Small intestine (tissue), 7 donors: ENCODE data around the gene HBQ1. TPM values are rescaled to one million over a fixed set of nuclear protein-coding genes. Genes with fewer than 3 reads are reported as not detected.
"Not testable (repeated sequence)": the region's sequence is repeated elsewhere in the genome, so short reads cannot be mapped to it uniquely, and the experiment has no call there.

ENCODE experiments used
- DNase-seq, 2 donors: peaks; one replicate each; pipeline versions ENCODE4 v3.0.0 to v3.0.0-alpha.2; 2013
- FAIRE-seq: peaks from 2 replicates; lab custom pipeline; 2012; peaks lifted over from hg19 to GRCh38; lab: Jason Lieb, UNC
- H3K27ac ChIP-seq, 3 donors: one replicate each; pipeline ENCODE4 v1.5.1; 2013; ENCODE audit warnings: low read length in 2 of 3, mild to moderate bottlenecking in 2 of 3, control low read depth in 1 of 3, inconsistent platforms in 1 of 3, low read depth in 1 of 3, moderate library complexity in 1 of 3
- H3K27me3 ChIP-seq, 3 donors: one replicate each; pipeline ENCODE4 v1.6.1; 2013; ENCODE audit warnings: low read length in 3 of 3, inconsistent platforms in 1 of 3; ENCODE audit not compliant: control insufficient read depth in 3 of 3, insufficient read depth in 3 of 3
- H3K36me3 ChIP-seq, 3 donors: one replicate each; pipeline ENCODE4 v1.6.1; 2013; ENCODE audit warnings: low read length in 3 of 3, inconsistent platforms in 1 of 3, low read depth in 1 of 3, mild to moderate bottlenecking in 1 of 3, moderate library complexity in 1 of 3; ENCODE audit not compliant: control insufficient read depth in 3 of 3, insufficient read depth in 2 of 3
- H3K4me1 ChIP-seq, 3 donors: one replicate each; pipeline ENCODE4 v1.6.1; 2013; ENCODE audit warnings: low read length in 2 of 3, inconsistent platforms in 1 of 3, low read depth in 1 of 3, mild to moderate bottlenecking in 1 of 3, moderate library complexity in 1 of 3; ENCODE audit not compliant: control insufficient read depth in 3 of 3, insufficient read depth in 2 of 3
- H3K4me3 ChIP-seq, 3 donors: one replicate each; pipeline ENCODE4 v1.5.1; 2013; ENCODE audit warnings: low read length in 3 of 3, control low read depth in 1 of 3, inconsistent platforms in 1 of 3, low read depth in 1 of 3, mild to moderate bottlenecking in 1 of 3, moderate library complexity in 1 of 3
- H3K9me3 ChIP-seq, 2 donors: one replicate each; pipeline ENCODE4 v1.6.1; 2013; ENCODE audit warnings: low read depth in 1 of 2, low read length in 1 of 2; ENCODE audit not compliant: control insufficient read depth in 2 of 2, insufficient read depth in 1 of 2
- WGBS, 3 donors: extraction: QIAGEN DNeasy Blood & Tissue Kit; methylation state at CpG; one replicate each; pipeline ENCODE4 v1.1.7; 2013; 5-methylcytosine and 5-hydroxymethylcytosine counted together
- polyA plus RNA-seq, 4 donors: library from polyadenylated mRNA; stranded (reverse) in 3 of 4; unstranded in 1 of 4; fragments of 200-250 nt in 3 of 4; fragments of 120-200 nt in 1 of 4; gene quantifications; one replicate each; pipeline versions ENCODE4 v1.2.1 to v1.2.3, GENCODE V29; 2013
- donor health status: healthy with polysubstance abuse.
- donor health status: control.
- donor health status: control.
- donor health status: Bipolar disorder and iron deficiency.
- donor health status: healthy.

Gene HBQ1
- polyA plus RNA-seq, 4 donors = 0.43 TPM; not detected in 3

- Histone ChIP-seq H3K4me1 (peaks cover 3 to 11% (median 5%) of the 10 kb centered on the region in 3 donors), H3K9me3 (no peaks in the 10 kb centered on the region), H3K36me3 (peaks cover 3 to 24% (median 9%) of the 10 kb centered on the region in 3 donors), H3K27me3 (no peaks in the 10 kb centered on the region), H3K4me3 (peak overlapping the region; percentile 91 to 98 (median 94)), H3K27ac (peak overlapping the region; percentile 96 to 100 (median 99))
- DNase-seq = peak in 1 of 2 donors; percentile 40
- FAIRE-seq = no peak
- WGBS, 3 donors = 15 to 18% (median 18%) methylated on average over 9 of the region's 9 CpGs
Measured at GRCh38 chr16:228151-228851, 48.0 kb downstream of the HBQ1 start.

GRCh38 chr16:228852-229730 is 48.8 kb downstream of the HBQ1 start, which contains the start of gene LUC7L:
TSS of gene LUC7L (minus strand) at chr16:229449. CDS start at chr16:229339, 110 bp downstream.
- Histone ChIP-seq H3K4me1 (peaks cover 3 to 11% (median 5%) of the 10 kb centered on the region in 3 donors), H3K4me3 (peak within 1 kb of the TSS; percentile 91 to 98 (median 94)), H3K9me3 (no peaks in the 10 kb centered on the region), H3K27ac (peak within 1 kb of the TSS; percentile 96 to 100 (median 99)), H3K36me3 (peaks cover 3 to 19% (median 9%) of the 10 kb centered on the region in 3 donors), H3K27me3 (no peaks in the 10 kb centered on the region)
- WGBS, 3 donors = 1 to 2% (median 1%) methylated on average over 59 to 88 of the region's 88 CpGs
- DNase-seq (peak; percentile 81 to 96), FAIRE-seq (no peak)

GRCh38 chr16:229731-230281 is 49.5 kb downstream of the HBQ1 start:
- Histone ChIP-seq H3K4me1 (peaks cover 3 to 11% (median 5%) of the 10 kb centered on the region in 3 donors), H3K27ac (no peak overlapping the region), H3K4me3 (peak overlapping the region in 2 of 3 donors; percentile 94 to 98), H3K9me3 (no peaks in the 10 kb centered on the region), H3K36me3 (peaks cover 3 to 13% (median 9%) of the 10 kb centered on the region in 3 donors), H3K27me3 (no peaks in the 10 kb centered on the region)
- FAIRE-seq (no peak), DNase-seq (no peak)
- 73 to 78% (median 75%) methylated on average over 22 of the region's 22 CpGs for WGBS, 3 donors

DNA sequence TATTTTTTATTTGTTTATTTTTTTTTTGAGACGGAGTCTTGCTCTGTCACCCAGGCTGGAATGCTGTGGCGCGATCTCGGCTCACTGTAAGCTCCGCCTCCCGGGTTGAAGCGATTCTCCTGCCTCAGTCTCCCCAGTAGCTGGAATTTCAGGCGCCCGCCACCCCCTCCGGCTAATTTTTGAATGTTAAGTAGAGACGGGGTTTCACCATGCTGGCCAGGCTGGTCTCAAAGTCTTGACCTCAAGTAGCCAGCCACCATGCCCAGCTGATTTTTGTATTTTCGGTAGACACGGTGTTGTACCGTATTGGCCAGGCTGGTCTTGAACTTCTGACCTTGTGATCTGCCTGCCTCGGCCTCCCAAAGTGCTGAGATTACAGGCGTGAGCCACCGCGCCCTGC is 50.1 kb downstream of the HBQ1 start:
- H3K4me3 ChIP-seq, H3K36me3 ChIP-seq, H3K27ac ChIP-seq, FAIRE-seq, H3K27me3 ChIP-seq, DNase-seq, H3K9me3 ChIP-seq: not testable (repeated sequence)
- H3K4me1 ChIP-seq = peaks cover 3 to 11% (median 5%) of the 10 kb centered on the region in 3 donors
- WGBS, 3 donors = 92 to 94% (median 94%) methylated on average over 18 of the region's 18 CpGs

Other genes with a start within 250 kb of the HBQ1 start
- gene POLR3K, start 126.9 kb upstream of the HBQ1 start, polyA plus RNA-seq = 10 to 100 TPM in 2 of 4 donors, 1 to 10 TPM in 2; 8.1 to 19.9 (median 10.4) TPM
- gene SNRNP25, start 126.6 kb upstream of the HBQ1 start, polyA plus RNA-seq = 10 to 100 TPM; 17.3 to 38.2 (median 27.6) TPM
- gene RHBDF1, start 107.8 kb upstream of the HBQ1 start, polyA plus RNA-seq = 10 to 100 TPM; 10.1 to 28.6 (median 17.2) TPM
- gene MPG, start 102.2 kb upstream of the HBQ1 start, polyA plus RNA-seq = 10 to 100 TPM; 31.1 to 76.7 (median 68.1) TPM
- gene NPRL3, start 41.8 kb upstream of the HBQ1 start, polyA plus RNA-seq = 10 to 100 TPM in 2 of 4 donors, 1 to 10 TPM in 2; 5.9 to 22.6 (median 15.5) TPM
- 1 to 10 TPM in 1 of 4 donors, not detected in 3; 1.0 TPM for gene HBZ, start 27.8 kb upstream of the HBQ1 start, polyA plus RNA-seq
- gene HBM, start 14.5 kb upstream of the HBQ1 start, polyA plus RNA-seq = 1 to 10 TPM in 1 of 4 donors, not detected in 3; 1.8 TPM
- 100 to 1,000 TPM in 1 of 4 donors, 10 to 100 TPM in 1, 1 to 10 TPM in 1, not detected in 1; 3.2 to 515 (median 10.7) TPM for gene HBA2, start 7.6 kb upstream of the HBQ1 start, polyA plus RNA-seq
- 100 to 1,000 TPM in 1 of 4 donors, 1 to 10 TPM in 2, not detected in 1; 4.2 to 305 (median 4.3) TPM for gene HBA1, start 3.8 kb upstream of the HBQ1 start, polyA plus RNA-seq
- 100 to 1,000 TPM in 2 of 4 donors, 10 to 100 TPM in 2; 56.6 to 136 (median 94.9) TPM for gene LUC7L, start 49.0 kb downstream of the HBQ1 start, polyA plus RNA-seq
- 100 to 1,000 TPM in 1 of 4 donors, 10 to 100 TPM in 3; 56.5 to 107 (median 66.3) TPM for gene FAM234A, start 54.4 kb downstream of the HBQ1 start, polyA plus RNA-seq
- 10 to 100 TPM in 2 of 4 donors, 1 to 10 TPM in 1, under 1 TPM in 1; 0.49 to 20.1 (median 7.4) TPM for gene RGS11, start 95.5 kb downstream of the HBQ1 start, polyA plus RNA-seq
- gene ARHGDIG, start 100.1 kb downstream of the HBQ1 start, polyA plus RNA-seq = 10 to 100 TPM in 3 of 4 donors, under 1 TPM in 1; 0.32 to 81.6 (median 14.2) TPM
- 10 to 100 TPM in 3 of 4 donors, under 1 TPM in 1; 0.10 to 46.1 (median 28.6) TPM for gene PDIA2, start 102.7 kb downstream of the HBQ1 start, polyA plus RNA-seq
- gene AXIN1, start 172.3 kb downstream of the HBQ1 start, polyA plus RNA-seq = 10 to 100 TPM; 24.5 to 33.6 (median 27.6) TPM
- 100 to 1,000 TPM in 1 of 4 donors, 10 to 100 TPM in 3; 54.2 to 112 (median 92.1) TPM for gene MRPL28, start 190.1 kb downstream of the HBQ1 start, polyA plus RNA-seq
- 10 to 100 TPM; 48.1 to 76.6 (median 64.9) TPM for gene PGAP6, start 201.5 kb downstream of the HBQ1 start, polyA plus RNA-seq
- gene NME4, start 216.7 kb downstream of the HBQ1 start, polyA plus RNA-seq = 10 to 100 TPM; 13.0 to 77.2 (median 34.9) TPM
- gene DECR2, start 221.4 kb downstream of the HBQ1 start, polyA plus RNA-seq = 100 to 1,000 TPM in 2 of 4 donors, 10 to 100 TPM in 2; 46.7 to 154 (median 99.2) TPM
- gene RAB11FIP3, start 245.2 kb downstream of the HBQ1 start, polyA plus RNA-seq = 100 to 1,000 TPM in 1 of 4 donors, 10 to 100 TPM in 3; 25.4 to 111 (median 37.2) TPM